ENCODE results near the gene MESD. TPM values are rescaled to one million over a fixed set of nuclear protein-coding genes. Genes with fewer than 3 reads are reported as not detected.

Gene MESD
- total RNA-seq, 1 experiment from 2014 or later: 28.2 TPM

- TF ChIP-seq SIN3A (IDR thresholded peaks at IDR 0.05; ENCODE audit: borderline replicate concordance, insufficient read depth, low read depth, low read length): no peak
- TF ChIP-seq, protein P1, sequence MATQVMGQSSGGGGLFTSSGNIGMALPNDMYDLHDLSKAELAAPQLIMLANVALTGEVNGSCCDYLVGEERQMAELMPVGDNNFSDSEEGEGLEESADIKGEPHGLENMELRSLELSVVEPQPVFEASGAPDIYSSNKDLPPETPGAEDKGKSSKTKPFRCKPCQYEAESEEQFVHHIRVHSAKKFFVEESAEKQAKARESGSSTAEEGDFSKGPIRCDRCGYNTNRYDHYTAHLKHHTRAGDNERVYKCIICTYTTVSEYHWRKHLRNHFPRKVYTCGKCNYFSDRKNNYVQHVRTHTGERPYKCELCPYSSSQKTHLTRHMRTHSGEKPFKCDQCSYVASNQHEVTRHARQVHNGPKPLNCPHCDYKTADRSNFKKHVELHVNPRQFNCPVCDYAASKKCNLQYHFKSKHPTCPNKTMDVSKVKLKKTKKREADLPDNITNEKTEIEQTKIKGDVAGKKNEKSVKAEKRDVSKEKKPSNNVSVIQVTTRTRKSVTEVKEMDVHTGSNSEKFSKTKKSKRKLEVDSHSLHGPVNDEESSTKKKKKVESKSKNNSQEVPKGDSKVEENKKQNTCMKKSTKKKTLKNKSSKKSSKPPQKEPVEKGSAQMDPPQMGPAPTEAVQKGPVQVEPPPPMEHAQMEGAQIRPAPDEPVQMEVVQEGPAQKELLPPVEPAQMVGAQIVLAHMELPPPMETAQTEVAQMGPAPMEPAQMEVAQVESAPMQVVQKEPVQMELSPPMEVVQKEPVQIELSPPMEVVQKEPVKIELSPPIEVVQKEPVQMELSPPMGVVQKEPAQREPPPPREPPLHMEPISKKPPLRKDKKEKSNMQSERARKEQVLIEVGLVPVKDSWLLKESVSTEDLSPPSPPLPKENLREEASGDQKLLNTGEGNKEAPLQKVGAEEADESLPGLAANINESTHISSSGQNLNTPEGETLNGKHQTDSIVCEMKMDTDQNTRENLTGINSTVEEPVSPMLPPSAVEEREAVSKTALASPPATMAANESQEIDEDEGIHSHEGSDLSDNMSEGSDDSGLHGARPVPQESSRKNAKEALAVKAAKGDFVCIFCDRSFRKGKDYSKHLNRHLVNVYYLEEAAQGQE (IDR thresholded peaks at IDR 0.05; ENCODE audit: insufficient read depth in 1 of 2, low read depth in 2 of 2, low read length in 1 of 2): no peak
- no peak for TF ChIP-seq POLR2AphosphoS5 (IDR thresholded peaks at IDR 0.05; ENCODE audit: low read depth, low read length)
- TF ChIP-seq TCF7L2 (IDR thresholded peaks at IDR 0.05; ENCODE audit: low read depth, low read length): no peak
- TF ChIP-seq, protein P2, sequence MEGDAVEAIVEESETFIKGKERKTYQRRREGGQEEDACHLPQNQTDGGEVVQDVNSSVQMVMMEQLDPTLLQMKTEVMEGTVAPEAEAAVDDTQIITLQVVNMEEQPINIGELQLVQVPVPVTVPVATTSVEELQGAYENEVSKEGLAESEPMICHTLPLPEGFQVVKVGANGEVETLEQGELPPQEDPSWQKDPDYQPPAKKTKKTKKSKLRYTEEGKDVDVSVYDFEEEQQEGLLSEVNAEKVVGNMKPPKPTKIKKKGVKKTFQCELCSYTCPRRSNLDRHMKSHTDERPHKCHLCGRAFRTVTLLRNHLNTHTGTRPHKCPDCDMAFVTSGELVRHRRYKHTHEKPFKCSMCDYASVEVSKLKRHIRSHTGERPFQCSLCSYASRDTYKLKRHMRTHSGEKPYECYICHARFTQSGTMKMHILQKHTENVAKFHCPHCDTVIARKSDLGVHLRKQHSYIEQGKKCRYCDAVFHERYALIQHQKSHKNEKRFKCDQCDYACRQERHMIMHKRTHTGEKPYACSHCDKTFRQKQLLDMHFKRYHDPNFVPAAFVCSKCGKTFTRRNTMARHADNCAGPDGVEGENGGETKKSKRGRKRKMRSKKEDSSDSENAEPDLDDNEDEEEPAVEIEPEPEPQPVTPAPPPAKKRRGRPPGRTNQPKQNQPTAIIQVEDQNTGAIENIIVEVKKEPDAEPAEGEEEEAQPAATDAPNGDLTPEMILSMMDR (IDR thresholded peaks at IDR 0.05): no peak
- H3K4me1 ChIP-seq (ENCODE audit: control insufficient read depth, insufficient read depth, low read length): no peaks in the 10 kb centered on the region
- no peaks in the 10 kb centered on the region for H3K9me3 ChIP-seq (ENCODE audit: control insufficient read depth, insufficient read depth, low read depth, low read length)
- no peak for DNase-seq (ENCODE audit: low read depth, low spot score)
- no TSS peak for BruUV-seq (replicated peaks)
- no peak overlapping the region for H3K4me3 ChIP-seq (ENCODE audit: low read depth in 2 of 2, low read length in 2 of 2)
- peaks cover 3% of the 10 kb centered on the region; the same call in 1 of the 2 replicates for H3K36me3 ChIP-seq (ENCODE audit: control insufficient read depth, insufficient read depth, low read length)
- intact Hi-C loops (cut with micrococcal nuclease; ENCODE audit: unreplicated experiment): loop anchor here (5.0 kb wide), 1 partner anchor 290 kb away; no protein-coding TSS in a partner anchor
- ChIA-PET POLR2A (no interaction called here), CTCF (no interaction called here)
- H3K27ac ChIP-seq (ENCODE audit: low read length): no peak overlapping the region
- in situ Hi-C loops (cut with HindIII; ENCODE audit: low pct_unique_long_range_greater_than_20kb, low sequenced_read_pairs): no loop called here
- no peak for ATAC-seq
- H3K27me3 ChIP-seq (ENCODE audit: control insufficient read depth, insufficient read depth, low read length): no peaks in the 10 kb centered on the region
Measured at GRCh38 chr15:80976851-80977250, 12.8 kb downstream of the MESD start.

DNA sequence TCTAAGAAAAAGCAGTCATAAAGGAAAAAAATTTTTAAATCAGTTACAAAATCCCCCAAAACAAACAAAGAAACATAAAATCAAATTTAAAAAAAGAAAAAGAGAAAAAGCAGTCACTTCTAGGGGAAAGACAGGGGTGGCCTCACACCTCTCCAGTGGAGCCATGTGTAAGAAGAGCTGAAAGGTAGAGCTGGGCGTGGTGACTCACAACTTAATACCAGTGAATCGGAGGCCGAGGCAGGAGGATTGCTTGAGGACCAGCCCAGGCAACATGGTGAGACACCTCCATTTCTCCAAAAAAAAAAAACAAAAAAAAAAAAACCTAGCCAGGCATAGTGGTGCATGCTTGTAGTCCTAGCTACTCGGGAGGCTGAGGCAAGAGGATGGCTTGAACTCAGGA is 14.7 kb downstream of the MESD start:
- H3K27ac ChIP-seq (ENCODE audit: low read length): no peak overlapping the region
- no peaks in the 10 kb centered on the region for H3K27me3 ChIP-seq (ENCODE audit: control insufficient read depth, insufficient read depth, low read length)
- H3K9me3 ChIP-seq (ENCODE audit: control insufficient read depth, insufficient read depth, low read depth, low read length): no peaks in the 10 kb centered on the region
- BruUV-seq (replicated peaks): no TSS peak
- no peaks in the 10 kb centered on the region for H3K36me3 ChIP-seq (ENCODE audit: control insufficient read depth, insufficient read depth, low read length)
- H3K4me3 ChIP-seq (ENCODE audit: low read depth in 2 of 2, low read length in 2 of 2): no peak overlapping the region
- ChIA-PET CTCF (interaction anchor here (0.7 to 0.8 kb wide), 3 partner anchors 37 to 291 kb away, joined by 3 to 8 read pairs (median 7); no protein-coding TSS in a partner anchor), POLR2A (no interaction called here)
- ATAC-seq (no peak), DNase-seq (ENCODE audit: low read depth, low spot score) (no peak)
- in situ Hi-C loops (cut with HindIII; ENCODE audit: low pct_unique_long_range_greater_than_20kb, low sequenced_read_pairs): no loop called here
- H3K4me1 ChIP-seq (ENCODE audit: control insufficient read depth, insufficient read depth, low read length): no peaks in the 10 kb centered on the region
- TF ChIP-seq TCF7L2 (IDR thresholded peaks at IDR 0.05; ENCODE audit: low read depth, low read length): no peak
- TF ChIP-seq, protein P1 (IDR thresholded peaks at IDR 0.05; ENCODE audit: insufficient read depth in 1 of 2, low read depth in 2 of 2, low read length in 1 of 2): no peak
- no peak for TF ChIP-seq SIN3A (IDR thresholded peaks at IDR 0.05; ENCODE audit: borderline replicate concordance, insufficient read depth, low read depth, low read length)
- no peak for TF ChIP-seq POLR2AphosphoS5 (IDR thresholded peaks at IDR 0.05; ENCODE audit: low read depth, low read length)
- TF ChIP-seq, protein P2 (IDR thresholded peaks at IDR 0.05): no peak
- intact Hi-C loops (cut with micrococcal nuclease; ENCODE audit: unreplicated experiment): loop anchor here (5.0 kb wide), 3 partner anchors 292 to 518 kb away; no protein-coding TSS in a partner anchor
